Pons (tissue), 1 donor: ENCODE data around the gene SLC31A2.

Source experiments
- DNase-seq: peaks from one replicate; pipeline ENCODE4 v3.0.0-alpha.2; 2016; ENCODE audit warnings: low spot score

Gene SLC31A2

DNA sequence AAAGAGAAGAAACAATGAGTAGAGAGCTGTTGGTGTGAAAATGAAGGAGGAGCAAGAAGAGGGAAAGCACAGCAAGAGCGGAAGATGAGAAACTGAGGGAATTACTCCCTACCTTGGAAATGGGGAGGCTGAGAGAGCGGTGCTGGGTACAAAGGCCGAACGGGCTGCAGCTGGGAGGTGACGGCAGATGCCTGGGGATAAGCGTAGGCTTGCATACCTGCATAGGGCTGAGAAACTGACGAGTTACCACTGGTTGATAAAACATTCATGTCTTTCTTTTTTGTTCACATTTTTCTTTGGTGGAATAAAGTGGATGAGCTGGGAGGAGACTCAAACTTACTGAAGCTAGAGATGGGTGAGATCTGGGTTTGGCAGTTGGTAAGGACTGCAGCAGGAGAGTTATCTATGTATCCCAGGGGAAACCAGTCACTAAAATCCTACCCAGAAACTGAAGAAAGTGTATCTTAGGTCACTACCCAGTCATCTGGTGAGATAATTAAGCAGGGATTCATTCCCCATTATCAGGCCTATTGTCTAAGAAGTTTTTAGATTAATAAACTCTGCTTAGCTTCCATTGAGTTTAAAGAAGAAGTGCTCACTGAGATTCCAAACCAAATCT lies 35.4 kb downstream of the SLC31A2 start:
- no peak for DNase-seq

- peak; percentile 61 for DNase-seq
These were observed 37.3 kb downstream of the SLC31A2 start for GRCh38 chr9:113187929-113188595.

DNA sequence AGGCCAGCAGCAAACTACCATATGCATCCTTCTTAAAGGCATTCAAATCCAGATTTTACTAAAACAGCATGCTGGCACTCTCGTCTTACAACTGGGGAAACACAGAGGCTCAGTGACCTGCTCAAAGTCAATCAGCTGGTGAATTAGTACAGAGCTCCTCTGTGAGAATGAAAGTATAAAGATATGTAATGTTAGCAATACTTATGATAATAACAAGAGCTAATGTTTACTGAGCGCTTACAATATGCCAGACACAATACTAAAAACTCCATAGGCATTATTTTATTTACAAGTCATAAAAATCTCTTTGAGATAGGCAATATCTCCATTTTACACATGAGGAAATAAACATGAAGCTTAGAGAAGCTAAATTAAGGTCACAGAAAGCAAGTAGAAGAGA lies 41.6 kb downstream of the SLC31A2 start:
- no peak for DNase-seq

GRCh38 chr9:113199683-113200329 lies 49.0 kb downstream of the SLC31A2 start:
- DNase-seq = no peak

DNA sequence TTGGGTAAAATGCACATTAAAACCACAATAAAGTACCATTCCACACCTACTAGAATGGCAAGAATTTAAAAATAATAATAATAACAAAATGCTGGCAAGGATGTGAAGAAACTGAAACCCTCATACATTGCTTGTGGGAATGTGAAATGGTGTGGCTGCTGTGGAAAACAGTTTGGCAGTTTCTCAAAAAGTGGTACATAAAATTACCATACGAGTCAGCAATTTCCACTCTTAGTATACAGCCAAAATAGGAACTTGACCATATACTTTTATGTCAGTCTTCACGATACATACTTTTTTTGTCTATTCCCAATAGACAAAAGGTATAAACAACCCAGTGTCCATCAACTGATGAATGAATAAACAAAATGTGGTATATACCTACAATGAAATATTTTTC lies 54.6 kb downstream of the SLC31A2 start:
- DNase-seq = peak; percentile 13

DNA sequence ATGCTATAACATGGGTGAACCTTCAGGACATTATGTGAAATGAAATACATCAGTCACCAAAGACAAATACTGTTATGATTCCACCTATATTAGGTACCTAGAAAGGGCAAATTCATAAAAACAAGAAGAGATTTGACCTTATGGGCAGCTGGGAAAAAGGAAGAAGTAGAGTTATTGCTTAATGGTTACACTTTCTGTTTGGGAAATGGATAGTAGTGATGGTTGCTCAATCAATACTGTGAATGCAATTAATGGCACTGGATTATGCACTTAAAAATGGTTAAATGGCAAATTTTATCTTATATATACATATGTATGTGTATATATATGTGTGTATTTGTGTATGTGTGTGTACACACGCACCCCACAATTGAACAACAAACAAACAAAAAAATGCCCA lies 55.1 kb downstream of the SLC31A2 start:
- no peak for DNase-seq

DNA sequence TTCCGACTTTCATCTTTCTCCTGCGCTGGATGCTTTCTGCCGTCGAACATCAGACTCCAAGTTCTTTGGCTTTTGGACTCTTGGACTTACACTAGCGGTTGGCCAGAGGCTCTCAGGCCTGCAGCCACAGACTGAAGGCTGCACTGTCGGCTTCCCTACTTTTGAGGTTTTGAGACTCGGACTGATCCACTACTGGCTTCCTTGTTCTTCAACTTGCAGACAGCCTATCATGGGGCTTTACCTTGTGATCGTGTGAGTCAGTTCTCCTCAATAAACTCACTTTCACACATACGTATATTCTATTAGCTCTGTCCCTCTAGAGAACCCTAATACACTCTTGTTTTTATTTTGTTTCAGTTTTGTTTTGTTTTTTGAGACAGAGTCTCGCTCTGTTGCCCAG lies 60.0 kb downstream of the SLC31A2 start:
- peak; percentile 67 for DNase-seq
